ENCODE measurements around the gene CHURC1.
A peak's percentile ranks its signal among the peaks of the same experiment; 100 is the strongest.

CHURC1 gene

GRCh38 chr14:64914237-64915028 lies at the start of gene CHURC1:
Gene CHURC1 (plus strand): TSS chr14:64914455. CDS start chr14:64914496, 41 bp downstream.
- DNase-seq = peak; percentile 66

GRCh38 chr14:64865109-64865508 lies 49.1 kb upstream of the CHURC1 start:
- DNase-seq = no peak

GRCh38 chr14:64865992-64866391 lies 48.3 kb upstream of the CHURC1 start:
- DNase-seq = no peak

- no peak for DNase-seq
Measured at GRCh38 chr14:64867182-64867581, 47.1 kb upstream of the CHURC1 start.

GRCh38 chr14:64868379-64868778 lies 45.9 kb upstream of the CHURC1 start:
- DNase-seq = no peak

GRCh38 chr14:64868841-64869240 lies 45.4 kb upstream of the CHURC1 start:
- no peak for DNase-seq

- DNase-seq = no peak
Measured at GRCh38 chr14:64870160-64870559, 44.1 kb upstream of the CHURC1 start.

GRCh38 chr14:64871344-64871743 lies 42.9 kb upstream of the CHURC1 start:
- DNase-seq = no peak

GRCh38 chr14:64873506-64874219 lies 40.6 kb upstream of the CHURC1 start:
- no peak for DNase-seq

GRCh38 chr14:64875350-64875749 lies 38.9 kb upstream of the CHURC1 start:
- no peak for DNase-seq

GRCh38 chr14:64877846-64878245 lies 36.4 kb upstream of the CHURC1 start:
- DNase-seq = no peak

- DNase-seq = no peak
Measured at GRCh38 chr14:64878837-64879634, 35.2 kb upstream of the CHURC1 start.

- no peak for DNase-seq
Measured at GRCh38 chr14:64879635-64880220, 34.5 kb upstream of the CHURC1 start, which contains the start of gene SPTB. Gene SPTB (minus strand): TSS chr14:64879907. CDS start chr14:64823094, 56,813 bp downstream.

- no peak for DNase-seq
Measured at GRCh38 chr14:64880221-64881121, 33.8 kb upstream of the CHURC1 start.

GRCh38 chr14:64885559-64885958 lies 28.7 kb upstream of the CHURC1 start:
- DNase-seq = no peak

GRCh38 chr14:64889352-64889751 lies 24.9 kb upstream of the CHURC1 start:
- no peak for DNase-seq

GRCh38 chr14:64891173-64891838 lies 22.9 kb upstream of the CHURC1 start:
- no peak for DNase-seq

- DNase-seq = no peak
Measured at GRCh38 chr14:64891839-64892375, 22.3 kb upstream of the CHURC1 start.

GRCh38 chr14:64899958-64900357 lies 14.3 kb upstream of the CHURC1 start:
- DNase-seq = no peak

- DNase-seq = no peak
Measured at GRCh38 chr14:64906022-64906421, 8.2 kb upstream of the CHURC1 start.

All from cortex of kidney (tissue), 1 donor.